Measurements from ENCODE around the gene PDE2A. TPM values are rescaled to one million over a fixed set of nuclear protein-coding genes. Genes with fewer than 3 reads are reported as not detected.

Gene PDE2A
- polyA plus RNA-seq, 1 donor = 15.1 TPM

- Histone ChIP-seq H3K4me1 (ENCODE audit: control insufficient read depth, insufficient read depth, low read length) (no peaks in the 10 kb centered on the region), H3K27ac (ENCODE audit: low read length) (no peak overlapping the region), H3K9me3 (ENCODE audit: control insufficient read depth, low read depth, low read length) (no peaks in the 10 kb centered on the region), H3K36me3 (ENCODE audit: control insufficient read depth, insufficient read depth, low read length) (peaks cover 76% of the 10 kb centered on the region), H3K4me3 (ENCODE audit: low read length) (no peak overlapping the region), H3K27me3 (ENCODE audit: control insufficient read depth, insufficient read depth, low read length) (no peaks in the 10 kb centered on the region)
- no CpG with 5 or more reads among the region's 24 CpGs for WGBS (ENCODE audit: insufficient coverage, low lambda C conversion rate)
- DNase-seq = no peak
These were observed 11.6 kb upstream of the PDE2A start for GRCh38 chr11:72685560-72686480.

- Histone ChIP-seq H3K9me3 (ENCODE audit: control insufficient read depth, low read depth, low read length) (no peaks in the 10 kb centered on the region), H3K4me3 (ENCODE audit: low read length) (no peak overlapping the region), H3K4me1 (ENCODE audit: control insufficient read depth, insufficient read depth, low read length) (no peaks in the 10 kb centered on the region), H3K27me3 (ENCODE audit: control insufficient read depth, insufficient read depth, low read length) (peaks cover 7% of the 10 kb centered on the region), H3K36me3 (ENCODE audit: control insufficient read depth, insufficient read depth, low read length) (peaks cover 62% of the 10 kb centered on the region), H3K27ac (ENCODE audit: low read length) (no peak overlapping the region)
- WGBS (ENCODE audit: insufficient coverage, low lambda C conversion rate) = no CpG with 5 or more reads among the region's 9 CpGs
- DNase-seq = peak in 1 of 2 donors; percentile 29
These were observed 10.2 kb upstream of the PDE2A start for GRCh38 chr11:72684236-72684912.

DNA sequence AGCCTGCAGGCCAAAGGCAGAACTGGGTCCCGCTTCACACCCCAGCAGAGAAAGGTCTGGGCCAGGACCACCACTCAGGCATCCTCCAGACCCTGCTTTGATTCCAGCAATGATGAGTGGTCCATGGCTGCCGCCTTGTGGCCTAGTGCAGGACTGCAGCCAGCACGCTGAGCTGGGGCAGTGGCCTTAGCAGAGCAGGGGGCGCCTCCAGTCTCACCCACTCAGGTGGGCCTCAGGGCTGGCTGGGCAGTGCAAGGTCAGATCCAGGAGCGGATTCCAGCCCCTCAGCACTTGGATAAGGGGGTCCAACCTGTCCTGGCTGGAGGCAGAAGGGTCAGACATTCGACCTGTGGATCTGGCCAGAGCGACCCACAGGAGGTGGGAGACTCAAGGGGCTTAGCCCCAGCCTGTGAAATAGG lies 9.6 kb upstream of the PDE2A start:
- WGBS (ENCODE audit: insufficient coverage, low lambda C conversion rate) = no CpG with 5 or more reads among the region's 7 CpGs
- H3K36me3 ChIP-seq (ENCODE audit: control insufficient read depth, insufficient read depth, low read length) = peaks cover 56% of the 10 kb centered on the region
- peak; percentile 30 to 36 for DNase-seq

DNA sequence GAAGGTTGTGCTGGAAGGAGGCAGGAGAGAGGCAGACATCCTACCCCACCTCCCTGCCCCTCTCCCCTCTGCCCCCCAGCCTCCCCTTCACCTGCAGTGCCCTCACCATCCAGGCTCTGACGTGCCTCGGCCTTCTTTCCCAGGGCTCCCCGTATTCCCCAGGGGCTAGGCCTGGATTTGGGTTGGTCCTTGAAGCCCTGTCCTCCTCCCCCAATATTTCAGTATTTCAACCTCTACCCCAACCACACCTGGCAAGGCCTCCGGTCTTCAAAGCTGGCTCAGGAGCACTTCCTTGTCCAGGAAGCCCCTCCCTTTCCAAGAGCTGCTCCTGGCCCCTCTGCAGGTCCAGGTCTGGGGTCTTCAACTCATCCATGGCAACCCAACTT lies 8.6 kb upstream of the PDE2A start:
- Histone ChIP-seq H3K4me3 (ENCODE audit: low read length) (no peak overlapping the region), H3K36me3 (ENCODE audit: control insufficient read depth, insufficient read depth, low read length) (peaks cover 47% of the 10 kb centered on the region), H3K9me3 (ENCODE audit: control insufficient read depth, low read depth, low read length) (no peaks in the 10 kb centered on the region), H3K4me1 (ENCODE audit: control insufficient read depth, insufficient read depth, low read length) (no peaks in the 10 kb centered on the region), H3K27ac (ENCODE audit: low read length) (no peak overlapping the region), H3K27me3 (ENCODE audit: control insufficient read depth, insufficient read depth, low read length) (peaks cover 22% of the 10 kb centered on the region)
- no peak for DNase-seq
- no CpG with 5 or more reads among the region's 4 CpGs for WGBS (ENCODE audit: insufficient coverage, low lambda C conversion rate)

More for the DNA sequence above, 9.6 kb upstream of the PDE2A start:
- H3K4me3 ChIP-seq (ENCODE audit: low read length) = no peak overlapping the region
- peaks cover 12% of the 10 kb centered on the region for H3K27me3 ChIP-seq (ENCODE audit: control insufficient read depth, insufficient read depth, low read length)
- H3K27ac ChIP-seq (ENCODE audit: low read length) = no peak overlapping the region
- H3K4me1 ChIP-seq (ENCODE audit: control insufficient read depth, insufficient read depth, low read length) = no peaks in the 10 kb centered on the region
- H3K9me3 ChIP-seq (ENCODE audit: control insufficient read depth, low read depth, low read length) = no peaks in the 10 kb centered on the region

DNA sequence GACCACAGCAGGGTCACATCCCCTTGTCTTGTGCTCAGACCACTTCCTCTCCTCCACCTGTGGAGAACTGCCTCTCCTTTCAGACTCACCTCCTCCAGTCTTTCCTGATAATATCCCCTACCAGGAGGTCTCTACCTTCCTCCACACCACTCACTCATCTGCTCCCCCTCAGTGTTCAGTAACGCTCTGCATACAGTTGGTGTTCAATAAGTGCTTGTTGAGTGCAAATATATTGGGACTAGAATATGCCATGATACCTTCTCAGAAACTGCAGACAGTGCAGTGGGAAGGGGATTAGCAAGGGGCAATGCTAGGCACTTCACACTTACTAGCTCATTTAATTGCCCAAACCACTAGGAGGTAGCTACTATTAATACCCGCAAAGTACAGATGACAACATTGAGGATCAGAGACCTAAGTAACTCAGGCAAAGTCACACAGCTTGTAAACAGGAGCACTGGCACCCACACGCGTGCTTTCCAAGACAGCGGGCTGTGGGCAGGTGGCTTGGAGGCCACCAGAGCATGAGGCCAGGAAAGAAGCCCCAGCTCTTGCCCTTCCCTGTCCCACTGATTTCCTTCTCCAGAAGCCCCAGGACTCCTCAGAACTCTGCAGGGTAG lies 8.1 kb upstream of the PDE2A start:
- WGBS (ENCODE audit: insufficient coverage, low lambda C conversion rate) = no CpG with 5 or more reads among the region's 5 CpGs
- H3K4me3 ChIP-seq (ENCODE audit: low read length) = no peak overlapping the region
- H3K36me3 ChIP-seq (ENCODE audit: control insufficient read depth, insufficient read depth, low read length) = peaks cover 42% of the 10 kb centered on the region
- DNase-seq = no peak
- no peaks in the 10 kb centered on the region for H3K9me3 ChIP-seq (ENCODE audit: control insufficient read depth, low read depth, low read length)
- no peaks in the 10 kb centered on the region for H3K4me1 ChIP-seq (ENCODE audit: control insufficient read depth, insufficient read depth, low read length)
- H3K27ac ChIP-seq (ENCODE audit: low read length) = no peak overlapping the region
- H3K27me3 ChIP-seq (ENCODE audit: control insufficient read depth, insufficient read depth, low read length) = peaks cover 27% of the 10 kb centered on the region

- Histone ChIP-seq H3K4me3 (ENCODE audit: low read length) (no peak overlapping the region), H3K36me3 (ENCODE audit: control insufficient read depth, insufficient read depth, low read length) (peaks cover 34% of the 10 kb centered on the region), H3K27ac (ENCODE audit: low read length) (no peak overlapping the region), H3K9me3 (ENCODE audit: control insufficient read depth, low read depth, low read length) (no peaks in the 10 kb centered on the region), H3K4me1 (ENCODE audit: control insufficient read depth, insufficient read depth, low read length) (no peaks in the 10 kb centered on the region), H3K27me3 (ENCODE audit: control insufficient read depth, insufficient read depth, low read length) (peaks cover 35% of the 10 kb centered on the region)
- DNase-seq = no peak
- no CpG with 5 or more reads among the region's 17 CpGs for WGBS (ENCODE audit: insufficient coverage, low lambda C conversion rate)
These were observed 7.3 kb upstream of the PDE2A start for GRCh38 chr11:72681226-72682153.

- no peak for DNase-seq
- peaks cover 27% of the 10 kb centered on the region for H3K36me3 ChIP-seq (ENCODE audit: control insufficient read depth, insufficient read depth, low read length)
- no peaks in the 10 kb centered on the region for H3K9me3 ChIP-seq (ENCODE audit: control insufficient read depth, low read depth, low read length)
- no CpG with 5 or more reads among the region's 6 CpGs for WGBS (ENCODE audit: insufficient coverage, low lambda C conversion rate)
- no peak overlapping the region for H3K4me3 ChIP-seq (ENCODE audit: low read length)
- no peaks in the 10 kb centered on the region for H3K4me1 ChIP-seq (ENCODE audit: control insufficient read depth, insufficient read depth, low read length)
- H3K27ac ChIP-seq (ENCODE audit: low read length) = no peak overlapping the region
- peaks cover 43% of the 10 kb centered on the region for H3K27me3 ChIP-seq (ENCODE audit: control insufficient read depth, insufficient read depth, low read length)
These were observed 6.5 kb upstream of the PDE2A start for GRCh38 chr11:72680624-72681158.

GRCh38 chr11:72679869-72680268 lies 5.6 kb upstream of the PDE2A start:
- no peak for DNase-seq
- Histone ChIP-seq H3K9me3 (ENCODE audit: control insufficient read depth, low read depth, low read length) (no peaks in the 10 kb centered on the region), H3K4me3 (ENCODE audit: low read length) (no peak overlapping the region), H3K27me3 (ENCODE audit: control insufficient read depth, insufficient read depth, low read length) (peaks cover 51% of the 10 kb centered on the region), H3K27ac (ENCODE audit: low read length) (no peak overlapping the region), H3K36me3 (ENCODE audit: control insufficient read depth, insufficient read depth, low read length) (peaks cover 19% of the 10 kb centered on the region), H3K4me1 (ENCODE audit: control insufficient read depth, insufficient read depth, low read length) (no peaks in the 10 kb centered on the region)
- 50% methylated on average over 1 of the region's 5 CpGs for WGBS (ENCODE audit: insufficient coverage, low lambda C conversion rate)

DNA sequence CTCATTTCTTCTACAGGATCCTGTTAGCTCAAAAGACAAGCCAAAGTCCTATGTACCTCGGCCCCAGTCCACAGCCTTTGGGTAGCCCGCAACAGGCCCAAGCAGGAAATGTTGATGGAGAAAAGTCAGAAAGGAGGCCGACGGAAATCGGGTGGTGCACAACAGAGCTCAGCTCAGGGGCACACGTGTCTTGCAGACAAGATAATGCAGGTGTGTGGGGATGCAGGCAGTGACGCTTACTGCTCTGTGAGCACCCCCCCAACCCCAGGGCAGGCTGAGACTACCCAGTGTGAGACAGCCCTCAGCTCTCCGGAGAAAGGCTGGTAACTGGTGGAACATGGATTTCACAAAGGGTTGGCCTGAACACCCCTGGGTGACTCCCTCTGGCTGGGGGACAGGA lies 4.3 kb upstream of the PDE2A start:
- no CpG with 5 or more reads among the region's 8 CpGs for WGBS (ENCODE audit: insufficient coverage, low lambda C conversion rate)
- peaks cover 65% of the 10 kb centered on the region for H3K27me3 ChIP-seq (ENCODE audit: control insufficient read depth, insufficient read depth, low read length)
- H3K27ac ChIP-seq (ENCODE audit: low read length) = no peak overlapping the region
- peaks cover 7% of the 10 kb centered on the region for H3K36me3 ChIP-seq (ENCODE audit: control insufficient read depth, insufficient read depth, low read length)
- no peak for DNase-seq
- H3K4me1 ChIP-seq (ENCODE audit: control insufficient read depth, insufficient read depth, low read length) = no peaks in the 10 kb centered on the region
- no peak overlapping the region for H3K4me3 ChIP-seq (ENCODE audit: low read length)
- H3K9me3 ChIP-seq (ENCODE audit: control insufficient read depth, low read depth, low read length) = no peaks in the 10 kb centered on the region

Measured in large intestine (tissue), 3 donors.